Keratinocyte (primary cell): Measurements from ENCODE around the gene HTR1E. TPM values are rescaled to one million over a fixed set of nuclear protein-coding genes. Genes with fewer than 3 reads are reported as not detected.

Source experiments
- DNase-seq: peaks from one replicate; pipeline ENCODE4 v3.0.0-alpha.2; 2011; ENCODE audit warnings: low read depth, missing footprints, low spot score
- FAIRE-seq: peaks from 2 replicates; lab custom pipeline; 2011; peaks lifted over from hg19 to GRCh38; lab: Jason Lieb, UNC
- H2AFZ ChIP-seq: 2 replicates; pipeline ENCODE4 v1.6.0; 2012; ENCODE audit warnings: low read length, control low read depth, inconsistent platforms; ENCODE audit not compliant: control insufficient read depth
- H3K27ac ChIP-seq: 2 replicates; pipeline ENCODE4 v1.5.1; 2011; ENCODE audit warnings: low read length; ENCODE audit not compliant: control insufficient read depth, insufficient read depth
- H3K27me3 ChIP-seq: 3 replicates; pipeline ENCODE4 v1.6.0; 2011; ENCODE audit warnings: low read length; ENCODE audit not compliant: control insufficient read depth, insufficient read depth; ENCODE audit errors: extremely low read depth
- H3K36me3 ChIP-seq, 2 experiments: 2 replicates in 1 of 2; 3 replicates in 1 of 2; pipeline ENCODE4 v1.5.1; 2011; ENCODE audit warnings: low read length in 2 of 2, mild to moderate bottlenecking in 1 of 2; ENCODE audit not compliant: control insufficient read depth in 2 of 2, insufficient read depth in 2 of 2; ENCODE audit errors: extremely low read depth in 1 of 2
- H3K4me1 ChIP-seq: 3 replicates; pipeline ENCODE4 v1.5.1; 2011; ENCODE audit warnings: low read length; ENCODE audit not compliant: control insufficient read depth, insufficient read depth; ENCODE audit errors: extremely low read depth
- H3K4me2 ChIP-seq: 3 replicates; pipeline ENCODE4 v1.6.0; 2011; ENCODE audit warnings: low read depth, low read length; ENCODE audit not compliant: control insufficient read depth, insufficient read depth; ENCODE audit errors: extremely low read depth
- H3K4me3 ChIP-seq, 3 experiments: fragments of 200-600 bp in 1 of 3; sonication (generic) in 1 of 3; 2 replicates in 2 of 3; 3 replicates in 1 of 3; pipeline ENCODE4 v1.5.1; 2011 to 2016; ENCODE audit warnings: low read length in 3 of 3, mild to moderate bottlenecking in 3 of 3, control low read depth in 2 of 3, inconsistent platforms in 1 of 3, low read depth in 1 of 3, mixed read lengths in 1 of 3, mixed run types in 1 of 3, moderate library complexity in 1 of 3; ENCODE audit not compliant: control insufficient read depth in 2 of 3, insufficient read depth in 2 of 3; ENCODE audit errors: extremely low read depth in 1 of 3
- H3K79me2 ChIP-seq: 2 replicates; pipeline ENCODE4 v1.6.0; 2012; ENCODE audit warnings: low read length; ENCODE audit not compliant: control insufficient read depth, insufficient read depth
- H3K9ac ChIP-seq: 3 replicates; pipeline ENCODE4 v1.6.0; 2011; ENCODE audit warnings: low read length; ENCODE audit not compliant: control insufficient read depth, insufficient read depth; ENCODE audit errors: extremely low read depth
- H3K9me1 ChIP-seq: 3 replicates; pipeline ENCODE4 v1.6.0; 2011; ENCODE audit warnings: low read length; ENCODE audit not compliant: control insufficient read depth, insufficient read depth; ENCODE audit errors: extremely low read depth
- H3K9me3 ChIP-seq: 2 replicates; pipeline ENCODE4 v1.5.1; 2012; ENCODE audit warnings: low read depth, low read length; ENCODE audit not compliant: control insufficient read depth
- H4K20me1 ChIP-seq: 3 replicates; pipeline ENCODE4 v1.6.0; 2011; ENCODE audit warnings: low read length; ENCODE audit not compliant: control insufficient read depth, insufficient read depth; ENCODE audit errors: extremely low read depth
- CTCF ChIP-seq, 3 experiments: IDR thresholded peaks in 1 of 3; conservative IDR thresholded peaks in 1 of 3; optimal IDR thresholded peaks in 1 of 3; 2 replicates in 2 of 3; 3 replicates in 1 of 3; pipeline versions ENCODE3 to v1.5.1; 2011; ENCODE audit warnings: low read length in 3 of 3, mild to moderate bottlenecking in 3 of 3, moderate library complexity in 2 of 3, control low read depth in 1 of 3, inconsistent platforms in 1 of 3; ENCODE audit not compliant: insufficient read depth in 2 of 3; ENCODE audit errors: extremely low read depth in 1 of 3
- EZH2 ChIP-seq: IDR thresholded peaks from one replicate; pipeline ENCODE4 v1.6.1; 2012; ENCODE audit warnings: inconsistent platforms, mild to moderate bottlenecking, low read length, moderate library complexity
- dilution Hi-C: fragments of 300-500 bp; cut with MboI; formaldehyde crosslinking; loops from one replicate; pipeline ENCODE4 v1.7.0; 2020; ENCODE audit warnings: low sequenced_read_pairs; ENCODE audit not compliant: extremely low pct_ligation_motif_present
- polyA plus RNA-seq, 5 experiments: library from polyadenylated mRNA; depleted of rRNA in 3 of 5; stranded (reverse) in 3 of 5; stranded (forward) in 1 of 5; unstranded in 1 of 5; fragments of >200 nt; gene quantifications; 1 replicate in 1 of 5; 2 replicates in 3 of 5; 3 replicates in 1 of 5; pipeline versions ENCODE4 v1.2.1 to v1.2.3, GENCODE V29; 2011 to 2012; ENCODE audit warnings: missing spikeins in 2 of 5, low read depth in 1 of 5, low replicate concordance in 1 of 5

The HTR1E gene
- polyA plus RNA-seq, 1 donor (not counting 4 experiments of a cell fraction or from before 2014, with no cell fraction given), result not detected

GRCh38 chr6:87040729-87041128 lies 103.4 kb downstream of the HTR1E start:
- dilution Hi-C loops, result no loop called here
- DNase-seq (no peak), FAIRE-seq (no peak)
- no peak for TF ChIP-seq CTCF (optimal IDR thresholded peaks at IDR 0.05 in 1 of 3, IDR thresholded peaks at IDR 0.05 in 1 of 3, conservative IDR thresholded peaks at IDR 0.05 in 1 of 3; ENCODE audit: extremely low read depth in 1 of 3, insufficient read depth in 2 of 3, low read length in 3 of 3)
- TF ChIP-seq EZH2, result no peak
- Histone ChIP-seq H3K27ac (no peak overlapping the region), H3K36me3 (no peaks in the 10 kb centered on the region), H3K9ac (no peak overlapping the region), H2AFZ (no peak overlapping the region), H3K4me1 (no peaks in the 10 kb centered on the region), H3K79me2 (no peaks in the 10 kb centered on the region), H3K9me3 (no peaks in the 10 kb centered on the region), H3K4me2 (no peak overlapping the region), H3K4me3 (no peak overlapping the region), H4K20me1 (no peaks in the 10 kb centered on the region), H3K27me3 (no peaks in the 10 kb centered on the region), H3K9me1 (no peaks in the 10 kb centered on the region)

- no peaks in the 10 kb centered on the region for H3K9me3 ChIP-seq
- H3K4me2 ChIP-seq, result no peak overlapping the region
- no peak overlapping the region for H3K27ac ChIP-seq
- no peak overlapping the region for H2AFZ ChIP-seq
- no peak overlapping the region for H3K9ac ChIP-seq
- no peak for FAIRE-seq
- no peaks in the 10 kb centered on the region for H3K27me3 ChIP-seq
- no peak overlapping the region for H3K4me3 ChIP-seq
- no peaks in the 10 kb centered on the region for H3K79me2 ChIP-seq
- H3K4me1 ChIP-seq, result no peaks in the 10 kb centered on the region
- no peaks in the 10 kb centered on the region for H3K9me1 ChIP-seq
- no peak for TF ChIP-seq CTCF (optimal IDR thresholded peaks at IDR 0.05 in 1 of 3, IDR thresholded peaks at IDR 0.05 in 1 of 3, conservative IDR thresholded peaks at IDR 0.05 in 1 of 3; ENCODE audit: extremely low read depth in 1 of 3, insufficient read depth in 2 of 3, low read length in 3 of 3)
- TF ChIP-seq EZH2, result no peak
- H3K36me3 ChIP-seq, result no peaks in the 10 kb centered on the region
- no peaks in the 10 kb centered on the region for H4K20me1 ChIP-seq
- dilution Hi-C loops, result no loop called here
- no peak for DNase-seq
These were observed 108.3 kb downstream of the HTR1E start for GRCh38 chr6:87045521-87046075.
